ENCODE data around the gene NKX6-1.

GRCh38 chr4:84470204-84470785 is 28.8 kb downstream of the NKX6-1 start:
- TF ChIP-seq EZH2phosphoT487 (IDR thresholded peaks at IDR 0.05; ENCODE audit: insufficient read depth, low read depth) (no peak), EZH2 (IDR thresholded peaks at IDR 0.05; ENCODE audit: insufficient read depth, poor library complexity, severe bottlenecking) (no peak)
